HG03103 (cell line): ENCODE measurements around the gene SZRD1.

ENCODE experiments used
- ATAC-seq: cut with Tn5 transposase; IDR thresholded peaks from one replicate; pipeline ENCODE4 v1.9.1; 2021; ENCODE audit warnings: low read depth; ENCODE audit not compliant: unreplicated experiment

The SZRD1 gene

GRCh38 chr1:16393570-16394521, 26.8 kb downstream of the SZRD1 start:
- ATAC-seq: no peak

- ATAC-seq: no peak
Observed at GRCh38 chr1:16394977-16395376, 27.9 kb downstream of the SZRD1 start.

GRCh38 chr1:16396591-16396990, 29.5 kb downstream of the SZRD1 start:
- no peak for ATAC-seq

- ATAC-seq: no peak
Observed at GRCh38 chr1:16397120-16397519, 30.1 kb downstream of the SZRD1 start.

GRCh38 chr1:16398371-16398953, 31.4 kb downstream of the SZRD1 start:
- ATAC-seq: no peak

- ATAC-seq: no peak
Observed at GRCh38 chr1:16402742-16403141, 35.7 kb downstream of the SZRD1 start.

- ATAC-seq: no peak
Observed at GRCh38 chr1:16405441-16405840, 38.4 kb downstream of the SZRD1 start.

GRCh38 chr1:16406868-16407267, 39.8 kb downstream of the SZRD1 start:
- no peak for ATAC-seq

- no peak for ATAC-seq
Observed at GRCh38 chr1:16409536-16410152, 42.6 kb downstream of the SZRD1 start.

GRCh38 chr1:16410803-16411202, 43.8 kb downstream of the SZRD1 start:
- ATAC-seq: no peak

GRCh38 chr1:16413191-16413590, 46.1 kb downstream of the SZRD1 start:
- ATAC-seq: no peak

- ATAC-seq: no peak
Observed at GRCh38 chr1:16418823-16419425, 51.9 kb downstream of the SZRD1 start.

GRCh38 chr1:16420424-16421118, 53.5 kb downstream of the SZRD1 start:
- peak; percentile 93 for ATAC-seq

- ATAC-seq: no peak
Observed at GRCh38 chr1:16421201-16421600, 54.2 kb downstream of the SZRD1 start.

- no peak for ATAC-seq
Observed at GRCh38 chr1:16422041-16422440, 55.0 kb downstream of the SZRD1 start.

GRCh38 chr1:16425125-16426025, 58.3 kb downstream of the SZRD1 start:
- ATAC-seq: no peak

- no peak for ATAC-seq
Observed at GRCh38 chr1:16430606-16431005, 63.6 kb downstream of the SZRD1 start.

- ATAC-seq: no peak
Observed at GRCh38 chr1:16433030-16433429, 66.0 kb downstream of the SZRD1 start.

- no peak for ATAC-seq
Observed at GRCh38 chr1:16434007-16434406, 67.0 kb downstream of the SZRD1 start.

GRCh38 chr1:16434501-16434900, 67.5 kb downstream of the SZRD1 start:
- no peak for ATAC-seq
